ENCODE results near the gene SERPINA4.

Gene SERPINA4

DNA sequence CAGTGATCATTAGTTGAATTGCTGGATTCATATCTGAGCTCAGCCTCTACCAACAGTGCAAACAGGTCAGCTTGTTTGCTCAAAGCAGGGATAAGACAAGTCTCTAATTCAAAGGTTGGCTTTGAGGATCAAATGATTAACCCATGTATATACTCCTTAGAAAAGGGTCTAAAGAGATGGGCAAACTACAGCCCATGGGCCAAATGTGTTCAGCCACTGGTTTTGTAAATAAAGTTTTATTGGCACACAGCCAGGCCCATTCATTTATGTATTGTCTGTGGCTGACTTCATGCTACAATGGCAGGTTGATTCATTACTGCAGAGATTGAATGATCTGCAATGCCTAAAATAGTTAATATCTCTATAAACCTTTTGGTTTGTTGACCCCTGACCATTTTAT lies 3.1 kb downstream of the SERPINA4 start:
- no peak for DNase-seq (ENCODE audit: low read depth)
- TF ChIP-seq, protein P1, sequence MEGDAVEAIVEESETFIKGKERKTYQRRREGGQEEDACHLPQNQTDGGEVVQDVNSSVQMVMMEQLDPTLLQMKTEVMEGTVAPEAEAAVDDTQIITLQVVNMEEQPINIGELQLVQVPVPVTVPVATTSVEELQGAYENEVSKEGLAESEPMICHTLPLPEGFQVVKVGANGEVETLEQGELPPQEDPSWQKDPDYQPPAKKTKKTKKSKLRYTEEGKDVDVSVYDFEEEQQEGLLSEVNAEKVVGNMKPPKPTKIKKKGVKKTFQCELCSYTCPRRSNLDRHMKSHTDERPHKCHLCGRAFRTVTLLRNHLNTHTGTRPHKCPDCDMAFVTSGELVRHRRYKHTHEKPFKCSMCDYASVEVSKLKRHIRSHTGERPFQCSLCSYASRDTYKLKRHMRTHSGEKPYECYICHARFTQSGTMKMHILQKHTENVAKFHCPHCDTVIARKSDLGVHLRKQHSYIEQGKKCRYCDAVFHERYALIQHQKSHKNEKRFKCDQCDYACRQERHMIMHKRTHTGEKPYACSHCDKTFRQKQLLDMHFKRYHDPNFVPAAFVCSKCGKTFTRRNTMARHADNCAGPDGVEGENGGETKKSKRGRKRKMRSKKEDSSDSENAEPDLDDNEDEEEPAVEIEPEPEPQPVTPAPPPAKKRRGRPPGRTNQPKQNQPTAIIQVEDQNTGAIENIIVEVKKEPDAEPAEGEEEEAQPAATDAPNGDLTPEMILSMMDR (IDR thresholded peaks at IDR 0.05; ENCODE audit: control insufficient read depth, insufficient read depth, low read depth, low read length, missing control alignments): no peak
- no peak overlapping the region for H3K4me3 ChIP-seq (ENCODE audit: control insufficient read depth, low read depth, low read length)

DNA sequence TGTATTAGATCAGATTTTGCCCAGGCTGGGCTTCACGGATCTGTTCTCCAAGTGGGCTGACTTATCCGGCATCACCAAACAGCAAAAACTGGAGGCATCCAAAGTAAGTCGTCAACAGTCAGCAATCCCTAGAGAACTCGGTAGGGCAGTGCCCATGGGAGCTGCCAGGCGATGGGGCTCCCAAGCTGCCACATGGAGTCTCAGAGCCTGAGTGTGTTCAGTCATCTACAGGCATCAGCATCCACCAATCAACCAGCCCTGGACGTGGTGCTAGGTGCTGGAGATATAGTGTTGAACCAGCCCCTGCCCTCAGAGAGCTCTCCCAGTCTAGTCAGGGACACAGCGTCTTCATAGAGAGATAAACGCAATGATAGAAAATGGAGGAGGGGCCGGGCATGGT lies 6.9 kb downstream of the SERPINA4 start:
- TF ChIP-seq, protein P1 (IDR thresholded peaks at IDR 0.05; ENCODE audit: control insufficient read depth, insufficient read depth, low read depth, low read length, missing control alignments): no peak
- DNase-seq (ENCODE audit: low read depth): no peak
- H3K4me3 ChIP-seq (ENCODE audit: control insufficient read depth, low read depth, low read length): no peak overlapping the region

DNA sequence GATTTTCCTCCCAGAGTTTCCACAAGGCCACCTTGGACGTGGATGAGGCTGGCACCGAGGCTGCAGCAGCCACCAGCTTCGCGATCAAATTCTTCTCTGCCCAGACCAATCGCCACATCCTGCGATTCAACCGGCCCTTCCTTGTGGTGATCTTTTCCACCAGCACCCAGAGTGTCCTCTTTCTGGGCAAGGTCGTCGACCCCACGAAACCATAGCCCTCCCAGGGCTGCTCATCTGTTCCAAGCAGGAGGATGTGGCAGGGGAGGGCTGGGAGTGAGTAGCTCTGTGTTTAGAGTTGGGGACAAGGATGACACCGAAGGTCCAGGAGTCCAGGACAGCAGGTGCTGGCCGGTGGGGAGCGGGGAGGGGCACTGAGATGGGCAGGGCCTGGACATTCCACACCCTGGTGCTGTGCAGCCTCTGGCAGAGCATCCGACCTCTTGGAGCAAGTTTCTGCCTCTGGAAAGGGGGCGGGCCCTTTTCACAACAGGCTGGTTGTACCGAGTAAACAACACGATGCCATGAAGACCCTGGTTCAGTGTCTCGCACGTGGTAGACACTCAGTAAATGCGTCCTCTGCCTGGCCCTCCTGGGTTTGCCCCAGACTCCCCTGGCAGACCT lies 8.2 kb downstream of the SERPINA4 start:
- no peak for DNase-seq (ENCODE audit: low read depth)
- H3K4me3 ChIP-seq (ENCODE audit: control insufficient read depth, low read depth, low read length): no peak overlapping the region
- TF ChIP-seq, protein P1 (IDR thresholded peaks at IDR 0.05; ENCODE audit: control insufficient read depth, insufficient read depth, low read depth, low read length, missing control alignments): no peak

DNA sequence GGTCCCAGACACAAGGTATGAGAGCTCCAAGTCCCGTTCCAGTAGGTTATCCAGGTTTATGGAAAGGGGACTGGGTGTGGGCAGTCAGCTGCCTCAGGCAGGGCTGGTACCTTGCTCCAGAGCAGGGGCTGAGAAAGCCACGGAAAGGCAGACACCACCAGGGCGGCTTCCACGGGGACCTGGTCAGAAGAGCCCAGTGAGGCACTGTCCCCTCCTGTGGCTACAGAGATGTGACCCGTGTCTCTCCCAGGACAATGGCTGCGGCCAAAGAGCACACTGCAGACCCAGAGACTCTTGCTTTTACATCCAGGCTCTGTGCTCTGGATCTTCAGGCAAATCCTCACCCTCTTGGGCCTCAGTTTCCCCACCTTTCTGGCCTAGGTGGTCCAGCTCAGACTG lies 8.8 kb downstream of the SERPINA4 start:
- H3K4me3 ChIP-seq (ENCODE audit: control insufficient read depth, low read depth, low read length): no peak overlapping the region
- TF ChIP-seq, protein P1 (IDR thresholded peaks at IDR 0.05; ENCODE audit: control insufficient read depth, insufficient read depth, low read depth, low read length, missing control alignments): no peak
- DNase-seq (ENCODE audit: low read depth): no peak

DNA sequence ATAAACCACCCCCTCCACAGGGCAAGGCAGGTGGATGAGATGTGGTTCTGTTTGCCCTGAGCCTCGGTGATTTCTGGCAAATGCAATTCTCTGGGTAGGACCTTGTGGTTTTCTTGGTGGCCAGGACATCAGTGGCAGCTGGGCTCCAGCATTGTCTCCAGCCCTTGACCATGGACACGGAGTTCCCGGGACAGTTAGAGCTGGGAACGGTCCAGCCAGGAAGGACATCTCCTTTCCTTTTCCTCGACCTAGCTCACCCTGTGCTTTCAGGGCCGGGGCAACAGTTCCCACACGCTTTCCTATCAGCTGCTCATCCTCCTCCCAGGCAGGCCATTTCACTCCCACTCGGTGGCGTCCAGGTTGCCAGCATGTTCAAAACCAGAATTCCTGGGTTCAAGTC lies 9.2 kb downstream of the SERPINA4 start:
- H3K4me3 ChIP-seq (ENCODE audit: control insufficient read depth, low read depth, low read length): no peak overlapping the region
- no peak for DNase-seq (ENCODE audit: low read depth)
- TF ChIP-seq, protein P1 (IDR thresholded peaks at IDR 0.05; ENCODE audit: control insufficient read depth, insufficient read depth, low read depth, low read length, missing control alignments): no peak

DNA sequence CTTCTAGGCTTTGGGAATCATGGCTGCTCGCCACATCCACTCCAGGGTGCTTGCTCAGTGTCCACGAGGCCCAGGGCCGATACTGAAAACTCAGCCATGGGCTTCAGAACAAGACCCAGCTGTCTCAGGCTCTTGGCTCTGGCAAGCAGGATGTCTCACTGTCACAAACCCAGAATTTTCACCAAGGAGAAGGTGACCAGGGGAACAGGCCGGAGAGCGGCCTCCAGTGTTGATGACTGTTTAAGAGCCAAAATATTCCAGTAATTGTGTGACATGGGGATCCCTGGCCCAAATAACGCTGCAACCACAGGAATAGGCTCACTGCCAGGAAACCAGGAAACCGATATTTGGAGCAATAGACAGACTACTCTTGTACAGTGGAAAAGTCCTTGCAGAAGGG lies 10.2 kb downstream of the SERPINA4 start:
- DNase-seq (ENCODE audit: low read depth): no peak
- H3K4me3 ChIP-seq (ENCODE audit: control insufficient read depth, low read depth, low read length): no peak overlapping the region
- TF ChIP-seq, protein P1 (IDR thresholded peaks at IDR 0.05; ENCODE audit: control insufficient read depth, insufficient read depth, low read depth, low read length, missing control alignments): no peak

DNA sequence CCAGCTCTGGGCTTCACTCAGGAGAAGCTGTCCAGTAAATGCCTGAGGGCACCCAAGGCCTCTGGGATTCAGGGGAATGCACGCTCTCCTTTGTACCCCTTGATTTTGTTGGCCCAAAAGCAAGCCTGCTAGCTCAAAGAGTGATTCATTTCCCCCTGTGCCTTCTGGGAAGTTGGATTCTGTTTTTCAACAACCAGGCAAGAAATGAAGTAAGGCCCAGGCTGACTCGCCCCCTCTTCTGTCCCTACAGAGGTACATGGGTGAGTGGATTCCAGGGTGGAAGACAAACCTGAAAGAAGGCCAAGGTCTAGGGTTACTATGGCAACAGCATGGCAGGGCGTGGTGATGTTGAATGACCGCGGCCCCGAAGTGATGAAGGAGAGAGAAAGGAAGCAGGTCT lies 10.7 kb downstream of the SERPINA4 start:
- no peak for DNase-seq (ENCODE audit: low read depth)
- TF ChIP-seq, protein P1 (IDR thresholded peaks at IDR 0.05; ENCODE audit: control insufficient read depth, insufficient read depth, low read depth, low read length, missing control alignments): no peak
- no peak overlapping the region for H3K4me3 ChIP-seq (ENCODE audit: control insufficient read depth, low read depth, low read length)
